GM12878 (cell line): Measurements from ENCODE around the gene PRMT3.

ENCODE experiments used
- CTCF ChIP-seq, 3 experiments: IDR thresholded peaks in 2 of 3; conservative IDR thresholded peaks in 1 of 3; 2 replicates each; pipeline ENCODE4 v1.5.1; 2011; ENCODE audit warnings: low read depth in 3 of 3, low read length in 3 of 3, mild to moderate bottlenecking in 3 of 3, control low read depth in 2 of 3, moderate library complexity in 2 of 3, inconsistent platforms in 1 of 3, mixed read lengths in 1 of 3; ENCODE audit not compliant: control insufficient read depth in 2 of 3, insufficient read depth in 1 of 3; ENCODE audit errors: extremely low read depth in 1 of 3
- MEF2A ChIP-seq: IDR thresholded peaks from 2 replicates; pipeline ENCODE4 v1.6.1; 2011; ENCODE audit warnings: low read depth, mild to moderate bottlenecking, low read length, moderate library complexity; ENCODE audit not compliant: insufficient read depth
- NR2C1 ChIP-seq: fragments of 450-650 bp; IDR thresholded peaks from 2 replicates; pipeline ENCODE4 v1.6.1; 2017; ENCODE audit warnings: antibody characterized with exemption, mild to moderate bottlenecking, moderate library complexity
- RB1 ChIP-seq: fragments of 450-650 bp; formaldehyde crosslinking; IDR thresholded peaks from 2 replicates; pipeline ENCODE4 v1.6.1; 2017; ENCODE audit warnings: mild to moderate bottlenecking, borderline replicate concordance
- SIN3A ChIP-seq: IDR thresholded peaks from 2 replicates; pipeline ENCODE4 v1.6.1; 2012; ENCODE audit warnings: low read depth, low read length, improper control_type of control experiment
- TAF1 ChIP-seq: IDR thresholded peaks from 2 replicates; pipeline ENCODE4 v1.6.1; 2011; ENCODE audit warnings: mild to moderate bottlenecking, low read depth, low read length, borderline replicate concordance
- YY1 ChIP-seq: IDR thresholded peaks from 2 replicates; pipeline ENCODE4 v1.6.1; 2011; ENCODE audit warnings: low read depth, mild to moderate bottlenecking, low read length
- ZNF687 ChIP-seq: fragments of 450-650 bp; IDR thresholded peaks from 2 replicates; pipeline ENCODE4 v1.6.1; 2017; ENCODE audit warnings: mild to moderate bottlenecking, moderate library complexity

- TF ChIP-seq CTCF (IDR thresholded peaks at IDR 0.05 in 2 of 3, conservative IDR thresholded peaks at IDR 0.05 in 1 of 3; ENCODE audit: control insufficient read depth in 2 of 3, extremely low read depth in 1 of 3, insufficient read depth in 1 of 3, low read depth in 3 of 3, low read length in 3 of 3) (no peak), MEF2A (no peak), YY1 (no peak), TAF1 (no peak), NR2C1 (no peak), ZNF687 (no peak), SIN3A (no peak), RB1 (no peak)
Measured at GRCh38 chr11:20511982-20512381, 124.5 kb downstream of the PRMT3 start.
